T-helper 1 cell treated with Interleukin-12 subunit alpha and Interleukin-12 subunit beta and Interleukin-4 antibody, amounts not matched to agents 30 μg/mL and 1 μg/mL, for 36 hours (primary cell): ENCODE measurements around the gene ABCG1.
A peak's percentile ranks its signal among the peaks of the same experiment; 100 is the strongest.
"Not testable (repeated sequence)": the region's sequence is repeated elsewhere in the genome, so short reads cannot be mapped to it uniquely, and the experiment has no call there.

Experiments
- H3K27ac Mint-ChIP-seq: one replicate; pipeline ENCODE4 v1.8.0; 2021; ENCODE audit warnings: mild to moderate bottlenecking, mixed read lengths
- H3K27me3 Mint-ChIP-seq: one replicate; pipeline ENCODE4 v1.8.0; 2021; ENCODE audit warnings: low read depth, mixed read lengths
- H3K36me3 Mint-ChIP-seq: one replicate; pipeline ENCODE4 v1.8.0; 2021; ENCODE audit warnings: low read depth, mixed read lengths
- H3K4me1 Mint-ChIP-seq: one replicate; pipeline ENCODE4 v1.8.0; 2021; ENCODE audit warnings: low read depth, mixed read lengths
- H3K4me3 Mint-ChIP-seq: one replicate; pipeline ENCODE4 v1.8.0; 2021; ENCODE audit warnings: mild to moderate bottlenecking, moderate library complexity, mixed read lengths
- H3K9me3 Mint-ChIP-seq: one replicate; pipeline ENCODE4 v1.8.0; 2021; ENCODE audit warnings: mixed read lengths

The ABCG1 gene

DNA sequence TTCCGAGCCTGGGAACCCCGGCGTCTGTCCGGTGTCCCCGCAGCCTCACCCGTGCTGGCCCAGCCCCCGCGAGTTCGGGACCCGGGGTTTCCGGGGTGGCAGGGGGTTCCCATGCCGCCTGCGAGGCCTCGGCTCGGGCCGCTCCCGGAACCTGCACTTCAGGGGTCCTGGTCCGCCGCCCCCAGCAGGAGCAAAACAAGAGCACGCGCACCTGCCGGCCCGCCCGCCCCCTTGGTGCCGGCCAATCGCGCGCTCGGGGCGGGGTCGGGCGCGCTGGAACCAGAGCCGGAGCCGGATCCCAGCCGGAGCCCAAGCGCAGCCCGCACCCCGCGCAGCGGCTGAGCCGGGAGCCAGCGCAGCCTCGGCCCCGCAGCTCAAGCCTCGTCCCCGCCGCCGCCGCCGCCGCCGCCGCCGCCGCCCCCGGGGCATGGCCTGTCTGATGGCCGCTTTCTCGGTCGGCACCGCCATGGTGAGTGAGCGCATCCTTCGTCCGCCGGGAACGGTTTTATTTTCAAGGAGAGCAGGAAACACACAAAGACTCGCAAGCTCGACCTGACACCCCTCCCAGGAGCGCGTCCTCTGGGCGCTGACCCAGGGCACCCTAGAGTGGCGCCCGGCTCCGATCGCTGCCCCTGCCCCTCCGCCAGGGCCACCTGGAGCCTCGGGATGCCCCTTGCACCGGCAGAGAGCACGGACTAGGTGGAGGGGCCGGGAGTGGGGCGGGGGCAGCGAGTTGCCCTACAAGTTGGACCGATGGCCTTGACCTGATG is at the start of gene ABCG1:
ABCG1 (plus strand) TSS at position 305 of the 770 bp plus-strand sequence; CDS start at position 428, 123 bp downstream.
- Mint-ChIP-seq H3K27me3 (no peaks in the 10 kb centered on the region), H3K36me3 (peaks cover 6% of the 10 kb centered on the region), H3K9me3 (peaks cover 13% of the 10 kb centered on the region), H3K27ac (peak within 1 kb of the TSS; percentile 88), H3K4me1 (peaks cover 20% of the 10 kb centered on the region), H3K4me3 (peak within 1 kb of the TSS; percentile 87)

DNA sequence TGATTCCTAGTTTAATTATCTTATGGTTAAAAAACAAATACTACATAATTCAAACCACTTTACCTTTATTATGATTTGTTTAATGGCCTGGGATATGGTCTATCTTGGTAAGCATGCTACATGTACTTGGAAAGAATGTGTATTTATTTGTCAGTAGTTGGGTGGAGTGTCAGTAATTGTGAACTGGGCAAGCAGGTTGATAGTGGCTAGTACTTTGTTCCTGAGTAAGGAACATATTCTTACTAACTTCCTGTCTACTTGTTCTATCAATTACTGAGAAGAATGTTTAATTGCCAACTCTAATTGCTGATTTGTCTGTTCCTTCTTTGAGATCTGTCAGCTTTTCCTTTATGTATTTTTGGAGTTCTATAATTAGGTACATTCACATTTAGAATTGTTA is 49.2 kb upstream of the ABCG1 start:
- Mint-ChIP-seq H3K27me3 (peaks cover 6% of the 10 kb centered on the region), H3K36me3 (no peaks in the 10 kb centered on the region), H3K27ac (no peak overlapping the region), H3K9me3 (no peaks in the 10 kb centered on the region), H3K4me3 (no peak overlapping the region), H3K4me1 (peaks cover 4% of the 10 kb centered on the region)

DNA sequence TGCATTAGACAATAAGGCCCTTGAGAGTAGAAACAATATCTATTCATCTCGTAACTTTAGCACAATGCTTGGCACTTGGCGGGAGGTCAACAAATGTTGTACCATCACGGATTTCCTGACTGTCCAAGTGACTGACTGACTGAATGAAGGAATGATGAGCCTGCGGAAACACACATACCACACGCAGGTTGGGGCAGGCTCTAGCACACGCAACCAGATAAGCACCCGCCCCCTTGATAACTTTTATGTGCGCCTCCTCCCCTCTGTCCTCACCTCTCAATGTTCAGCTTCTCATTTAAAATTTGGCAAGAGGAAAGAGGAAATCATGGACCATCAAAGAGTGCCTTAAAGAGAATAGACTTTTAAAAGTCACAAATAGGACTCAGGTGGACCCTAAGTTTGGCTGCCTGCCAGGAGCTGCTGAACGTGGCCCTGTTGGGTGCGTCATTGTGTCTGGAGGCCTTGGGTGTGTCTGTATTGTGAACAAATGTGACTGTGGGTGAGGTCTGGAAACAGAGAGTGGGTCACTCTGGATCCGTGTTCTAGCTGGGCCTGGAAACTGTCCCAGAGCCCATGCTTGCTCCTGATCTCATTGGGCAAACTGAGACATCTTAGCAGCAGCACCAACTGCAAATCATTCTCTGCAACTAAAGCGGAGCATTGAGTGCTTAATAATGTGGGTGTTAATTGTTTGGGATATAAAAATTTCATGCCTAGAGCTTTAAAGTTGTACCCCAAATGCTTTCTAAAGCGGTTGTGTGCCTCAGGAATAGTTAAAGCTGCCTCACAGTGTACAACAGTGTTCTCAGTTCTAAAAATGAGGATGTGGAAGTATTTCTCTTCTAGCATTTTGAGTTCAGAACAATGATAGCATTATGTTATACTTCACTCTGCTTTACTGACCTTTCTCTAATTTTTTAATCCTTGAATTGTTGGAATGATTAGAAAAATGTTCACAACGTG is 47.6 kb upstream of the ABCG1 start:
- no peaks in the 10 kb centered on the region for H3K9me3 Mint-ChIP-seq
- H3K27ac Mint-ChIP-seq, result no peak overlapping the region
- H3K36me3 Mint-ChIP-seq, result no peaks in the 10 kb centered on the region
- peaks cover 2% of the 10 kb centered on the region for H3K4me1 Mint-ChIP-seq
- peaks cover 9% of the 10 kb centered on the region for H3K27me3 Mint-ChIP-seq
- no peak overlapping the region for H3K4me3 Mint-ChIP-seq

DNA sequence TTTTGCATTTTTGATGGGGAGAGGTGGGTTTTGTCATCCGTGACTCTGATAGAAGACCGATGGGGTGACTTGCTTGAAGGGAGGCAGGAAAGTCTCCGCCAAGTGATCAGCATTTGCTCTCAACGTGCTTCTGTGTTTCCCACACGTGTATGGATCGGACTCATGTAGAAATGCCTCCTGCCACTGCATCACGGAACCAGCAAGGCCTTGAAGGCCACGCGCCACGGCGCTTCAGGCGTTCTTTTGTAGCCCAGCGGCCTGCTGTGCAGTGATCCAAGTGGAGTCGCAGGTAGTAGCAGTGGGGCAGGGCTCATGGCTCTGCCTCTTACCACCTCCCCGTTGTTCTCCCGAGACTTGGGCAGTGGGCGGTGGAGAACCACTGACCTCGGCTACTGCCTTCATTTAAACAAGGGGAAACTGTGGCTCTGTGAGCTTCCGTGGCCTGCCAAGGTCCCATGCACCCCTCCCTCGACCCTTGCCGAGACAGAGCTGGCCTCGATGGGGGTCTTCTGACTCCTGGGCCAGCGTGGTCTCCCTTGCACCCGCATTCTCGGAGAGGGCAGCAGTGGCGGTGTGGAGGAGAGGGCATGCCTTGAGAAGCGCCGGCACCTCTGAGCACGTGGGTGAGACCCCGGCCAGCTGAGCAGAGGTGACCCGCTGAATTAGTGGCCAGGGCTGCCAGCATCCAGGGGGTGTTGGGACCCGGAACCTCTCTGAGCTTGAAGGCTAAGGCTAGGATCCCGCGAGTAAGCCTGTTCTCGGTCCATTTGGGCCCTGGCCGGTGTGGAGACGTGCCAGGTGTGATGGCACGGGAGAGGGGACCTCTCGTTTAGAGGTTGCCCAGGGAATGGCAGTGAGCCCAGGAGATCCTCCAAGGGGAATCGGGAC is 46.1 kb upstream of the ABCG1 start:
- Mint-ChIP-seq H3K4me1 (peaks cover 2% of the 10 kb centered on the region), H3K4me3 (no peak overlapping the region), H3K27me3 (peaks cover 18% of the 10 kb centered on the region), H3K36me3 (no peaks in the 10 kb centered on the region), H3K27ac (no peak overlapping the region), H3K9me3 (no peaks in the 10 kb centered on the region)

DNA sequence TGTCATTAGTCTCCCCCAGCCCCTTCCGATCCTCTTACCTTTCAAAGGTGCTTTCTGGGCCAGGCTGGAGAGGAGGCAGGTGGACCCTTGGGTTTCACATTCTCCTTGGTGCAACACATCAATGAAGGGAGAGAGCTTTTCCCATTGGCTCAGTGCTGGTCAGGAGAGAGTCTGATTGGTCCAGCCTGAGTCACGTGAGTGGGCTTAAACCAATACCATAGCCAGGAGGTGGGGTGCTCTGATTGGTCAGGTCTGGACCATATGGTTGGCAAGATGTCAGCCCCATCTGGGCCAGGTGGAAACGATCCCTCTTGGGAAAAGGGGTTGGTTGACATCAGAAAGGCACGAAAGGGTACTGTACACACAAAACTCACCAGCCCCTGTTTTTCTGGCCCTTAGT is 44.8 kb upstream of the ABCG1 start:
- H3K27me3 Mint-ChIP-seq, result peaks cover 27% of the 10 kb centered on the region
- no peak overlapping the region for H3K27ac Mint-ChIP-seq
- no peak overlapping the region for H3K4me3 Mint-ChIP-seq
- no peaks in the 10 kb centered on the region for H3K9me3 Mint-ChIP-seq
- peaks cover 1% of the 10 kb centered on the region for H3K4me1 Mint-ChIP-seq
- H3K36me3 Mint-ChIP-seq, result no peaks in the 10 kb centered on the region

DNA sequence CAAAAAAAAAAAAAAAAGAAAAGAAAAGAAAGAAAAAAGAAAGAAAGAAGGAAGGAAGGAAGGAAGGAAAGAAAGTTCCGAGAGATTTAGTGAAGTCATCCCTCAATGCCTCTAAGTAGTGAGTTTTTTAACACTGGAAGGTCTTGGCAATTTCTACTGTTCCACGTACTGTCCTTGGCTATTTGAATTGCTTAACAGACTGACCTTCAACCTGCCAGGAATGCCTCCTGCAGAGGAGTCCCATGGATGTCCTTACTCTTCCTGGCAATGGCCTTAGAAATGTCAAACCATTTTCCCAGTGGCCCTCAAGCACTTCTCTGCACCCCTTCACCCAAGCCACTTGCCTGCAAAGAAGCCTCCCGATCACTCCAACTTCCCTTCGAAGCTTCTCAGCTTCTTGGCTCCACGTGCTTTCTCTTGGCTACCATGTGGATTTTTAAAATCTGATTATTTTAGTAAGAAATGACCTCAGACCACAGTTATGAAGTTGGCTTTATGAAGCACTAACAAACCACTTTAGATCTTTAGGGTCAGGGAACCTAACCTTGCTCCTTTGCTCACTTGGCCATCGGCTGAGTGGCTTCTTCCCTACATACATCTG is 43.7 kb upstream of the ABCG1 start:
- H3K27me3 Mint-ChIP-seq, result peaks cover 30% of the 10 kb centered on the region
- no peaks in the 10 kb centered on the region for H3K9me3 Mint-ChIP-seq
- H3K27ac Mint-ChIP-seq, result no peak overlapping the region
- no peaks in the 10 kb centered on the region for H3K36me3 Mint-ChIP-seq
- peaks cover 1% of the 10 kb centered on the region for H3K4me1 Mint-ChIP-seq
- H3K4me3 Mint-ChIP-seq, result no peak overlapping the region

DNA sequence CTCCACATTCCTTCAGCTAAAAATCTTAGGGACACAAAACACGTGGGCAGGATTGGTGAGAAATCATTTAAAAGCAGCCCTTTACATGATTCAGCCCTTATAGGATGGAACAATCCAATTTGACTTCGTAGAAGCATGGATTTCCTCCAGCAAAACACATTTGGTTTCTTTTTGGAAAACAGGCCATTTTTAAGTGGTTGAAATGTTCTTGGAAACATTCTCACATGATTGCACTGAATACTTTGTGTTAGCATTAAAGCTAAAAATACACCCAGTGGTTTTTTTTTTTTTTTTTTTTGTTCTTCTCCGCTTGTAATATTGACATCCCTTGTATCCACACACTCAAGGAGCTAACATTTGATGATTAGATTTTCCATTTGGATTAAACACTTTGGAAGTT is 42.1 kb upstream of the ABCG1 start:
- H3K4me3 Mint-ChIP-seq, result no peak overlapping the region
- H3K36me3 Mint-ChIP-seq, result no peaks in the 10 kb centered on the region

DNA sequence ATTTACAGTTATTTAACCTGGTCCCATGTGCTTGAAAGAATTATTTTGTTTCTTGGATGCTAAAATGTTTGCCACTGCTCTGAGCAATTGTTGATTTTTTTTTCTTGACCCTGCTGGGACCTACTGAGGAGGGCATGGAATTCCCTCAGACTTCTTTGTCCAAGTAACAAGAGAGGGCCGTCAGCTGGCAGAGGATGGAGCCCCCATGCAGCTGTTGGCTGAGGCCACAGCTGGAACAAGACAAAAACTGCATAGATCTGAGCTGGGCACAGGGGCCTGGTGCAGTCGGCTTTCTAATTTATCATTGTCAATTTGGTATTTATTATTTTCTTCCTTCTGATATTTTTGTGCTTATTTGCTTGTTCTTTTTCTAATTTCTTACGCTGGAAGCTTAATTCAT is 39.6 kb upstream of the ABCG1 start:
- Mint-ChIP-seq H3K27ac (no peak overlapping the region), H3K4me1 (peaks cover 3% of the 10 kb centered on the region), H3K9me3 (no peaks in the 10 kb centered on the region), H3K27me3 (peaks cover 35% of the 10 kb centered on the region), H3K36me3 (no peaks in the 10 kb centered on the region), H3K4me3 (no peak overlapping the region)

More for the DNA sequence above, 42.1 kb upstream of the ABCG1 start:
- no peak overlapping the region for H3K27ac Mint-ChIP-seq
- peaks cover 38% of the 10 kb centered on the region for H3K27me3 Mint-ChIP-seq
- no peaks in the 10 kb centered on the region for H3K9me3 Mint-ChIP-seq
- peaks cover 1% of the 10 kb centered on the region for H3K4me1 Mint-ChIP-seq

DNA sequence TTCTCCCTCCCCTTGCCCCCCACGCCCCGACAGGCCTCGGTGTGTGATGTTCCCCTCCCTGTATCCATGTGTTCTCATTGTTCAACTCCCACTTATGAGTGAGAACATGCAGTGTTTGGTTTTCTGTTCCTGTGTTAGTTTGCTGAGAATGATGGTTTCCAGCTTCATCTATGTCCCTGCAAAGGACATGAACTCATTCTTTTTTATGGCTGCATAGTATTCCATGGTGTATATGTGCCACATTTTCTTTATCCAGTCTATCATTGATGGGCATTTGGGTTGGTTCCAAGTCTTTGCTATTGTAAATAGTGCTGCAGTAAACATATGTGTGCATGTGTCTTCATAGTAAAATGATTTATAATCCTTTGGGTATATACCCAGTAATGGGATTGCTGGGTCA is 38.9 kb upstream of the ABCG1 start:
- peaks cover 35% of the 10 kb centered on the region for H3K27me3 Mint-ChIP-seq
- H3K4me3 Mint-ChIP-seq, H3K27ac Mint-ChIP-seq, H3K36me3 Mint-ChIP-seq, H3K4me1 Mint-ChIP-seq, H3K9me3 Mint-ChIP-seq: not testable (repeated sequence)

DNA sequence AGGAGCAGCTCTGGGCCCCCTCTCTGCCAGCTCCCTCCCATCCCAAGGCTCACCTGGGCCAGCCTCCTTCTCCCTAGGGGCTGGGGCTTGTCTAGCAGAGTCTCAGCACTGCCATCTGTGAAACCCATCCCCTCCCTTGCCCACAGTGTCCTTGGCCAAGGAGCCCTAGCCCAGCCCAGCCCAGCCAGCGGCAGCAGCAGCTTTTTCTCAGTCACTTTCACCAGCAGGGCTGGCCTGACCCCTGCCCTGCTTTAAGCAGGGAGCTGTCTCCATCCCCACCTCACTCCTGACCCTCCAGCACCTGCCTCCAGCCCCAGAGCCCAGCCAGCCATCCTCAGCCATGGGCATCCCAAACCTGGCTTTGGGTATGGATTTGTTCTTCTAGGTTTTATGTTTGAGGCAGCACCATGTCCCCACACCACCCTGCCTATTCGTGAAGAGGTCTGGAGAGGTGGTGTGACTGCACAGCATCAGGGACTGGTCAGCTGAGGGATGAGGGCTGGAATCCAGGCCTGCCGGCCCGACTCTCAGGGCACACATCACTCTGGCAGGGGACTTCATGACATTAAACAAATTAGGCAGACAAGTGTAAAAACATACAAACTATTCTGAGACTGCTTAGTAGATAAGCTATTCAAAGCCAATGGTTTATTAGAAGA is 36.1 kb upstream of the ABCG1 start:
- Mint-ChIP-seq H3K27me3 (peaks cover 20% of the 10 kb centered on the region), H3K36me3 (peaks cover 16% of the 10 kb centered on the region), H3K4me3 (no peak overlapping the region), H3K4me1 (peaks cover 25% of the 10 kb centered on the region), H3K9me3 (peaks cover 18% of the 10 kb centered on the region), H3K27ac (no peak overlapping the region)

DNA sequence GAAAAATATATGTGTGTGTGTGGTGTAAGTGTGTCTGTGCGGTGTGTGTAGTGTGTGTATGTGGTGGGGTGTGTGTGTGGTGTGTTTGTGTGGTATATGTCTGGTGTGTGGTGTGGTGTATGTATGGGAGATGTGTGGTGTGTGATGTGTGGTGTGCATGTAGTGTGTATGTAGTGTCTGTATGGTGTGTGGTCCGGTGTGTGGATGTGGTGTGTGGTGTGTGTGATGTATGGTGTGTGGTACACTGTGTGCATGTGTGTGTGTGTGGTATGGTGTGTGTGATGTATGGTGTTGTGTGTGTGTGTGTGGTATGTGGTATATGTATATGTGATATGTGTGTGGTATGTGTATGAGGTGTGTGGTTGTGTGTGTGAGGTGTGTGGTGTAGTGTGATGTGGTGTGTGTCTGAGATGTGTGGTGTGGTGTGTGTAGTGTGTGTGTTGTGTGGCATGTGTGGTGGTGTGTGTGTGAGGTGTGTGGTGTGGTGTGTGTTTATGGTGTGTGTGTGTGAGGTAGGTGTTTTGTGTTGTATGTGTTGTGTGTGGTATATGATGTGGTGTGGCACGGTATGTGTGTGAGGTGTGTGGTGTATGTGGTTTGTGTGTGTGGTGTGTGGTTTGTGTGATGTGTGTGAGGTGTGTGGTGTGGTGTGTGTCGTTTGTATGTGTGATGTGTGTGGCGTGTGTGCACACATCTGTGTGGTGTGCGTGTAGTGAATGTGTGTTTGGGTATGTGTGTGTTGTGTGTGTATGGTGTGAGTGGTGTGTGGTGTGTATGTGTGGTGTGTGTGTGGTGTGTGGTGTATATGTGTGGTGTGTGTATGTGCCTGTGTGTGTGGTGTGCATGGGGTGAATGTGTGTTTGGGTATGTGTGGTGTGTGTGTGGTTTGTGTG is 35.3 kb upstream of the ABCG1 start:
- Mint-ChIP-seq H3K27me3 (peaks cover 12% of the 10 kb centered on the region), H3K4me3 (no peak overlapping the region), H3K27ac (no peak overlapping the region), H3K9me3 (peaks cover 18% of the 10 kb centered on the region), H3K4me1 (peaks cover 33% of the 10 kb centered on the region), H3K36me3 (peaks cover 19% of the 10 kb centered on the region)

DNA sequence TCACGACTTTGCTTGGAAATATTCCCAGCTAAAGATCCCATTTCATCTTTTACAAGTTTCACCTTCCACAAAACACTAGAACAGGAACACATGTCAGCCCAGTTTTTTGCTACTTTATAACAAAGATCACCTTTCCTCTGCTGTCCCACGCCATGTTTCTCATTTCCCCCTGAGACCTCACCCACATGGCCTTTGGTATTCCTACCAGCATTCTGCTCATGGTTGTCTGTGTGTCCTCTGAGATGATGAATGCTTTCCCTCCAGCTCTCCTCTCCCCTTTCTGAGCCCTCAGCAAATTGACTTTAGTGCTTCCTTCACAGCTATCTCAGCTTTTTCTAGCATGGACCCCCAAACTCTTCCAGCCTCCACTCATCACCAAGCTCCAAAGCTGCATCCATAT is 32.3 kb upstream of the ABCG1 start:
- H3K4me1 Mint-ChIP-seq, result peaks cover 54% of the 10 kb centered on the region
- peaks cover 18% of the 10 kb centered on the region for H3K9me3 Mint-ChIP-seq
- peaks cover 4% of the 10 kb centered on the region for H3K27me3 Mint-ChIP-seq
- H3K4me3 Mint-ChIP-seq, result peak overlapping the region; percentile 5
- peak overlapping the region; percentile 94 for H3K27ac Mint-ChIP-seq
- peaks cover 19% of the 10 kb centered on the region for H3K36me3 Mint-ChIP-seq
